ENCODE results near the gene NAA35.

NAA35 gene

DNA sequence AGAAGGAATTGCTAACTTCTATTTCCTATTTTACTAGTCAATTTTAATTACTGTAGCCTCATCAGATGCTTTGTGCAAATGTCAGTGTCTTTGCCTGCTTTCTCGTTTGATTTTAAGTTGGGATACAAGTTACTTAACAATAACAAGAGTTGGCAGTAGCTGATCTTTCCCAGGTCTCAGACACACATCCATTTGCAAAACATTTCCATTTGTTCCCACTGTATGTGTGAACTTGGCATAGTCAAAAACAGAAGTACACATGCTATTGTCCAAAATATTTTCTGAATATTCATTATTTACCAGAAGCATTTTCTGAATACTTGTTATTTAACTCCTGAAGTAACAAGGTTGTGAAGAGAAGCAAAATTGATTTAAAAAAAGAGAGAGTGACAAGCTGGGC lies 35.0 kb upstream of the NAA35 start:
- no peak overlapping the region for H3K4ac ChIP-seq (ENCODE audit: low read depth, low read length)
- H2AFZ ChIP-seq (ENCODE audit: insufficient read depth, low read length, poor library complexity), result no peak overlapping the region
- H3K4me3 ChIP-seq (ENCODE audit: low read depth, low read length), result no peak overlapping the region
- no peak overlapping the region for H2BK5ac ChIP-seq (ENCODE audit: low read depth, low read length, poor library complexity)
- H3K79me2 ChIP-seq (ENCODE audit: control insufficient read depth, insufficient read depth, low read length, poor library complexity), result no peaks in the 10 kb centered on the region
- H3K18ac ChIP-seq (ENCODE audit: low read length), result no peak overlapping the region
- H3K9ac ChIP-seq (ENCODE audit: low read length), result no peak overlapping the region
- no peak for DNase-seq
- H3K9me3 ChIP-seq (ENCODE audit: insufficient read depth, low read depth, low read length), result no peaks in the 10 kb centered on the region
- no peak overlapping the region for H2BK12ac ChIP-seq (ENCODE audit: low read length)
- H4K91ac ChIP-seq (ENCODE audit: low read depth, low read length), result no peak overlapping the region
- H4K12ac ChIP-seq (ENCODE audit: low read depth, low read length), result no peak overlapping the region
- no peak overlapping the region for H3K27ac ChIP-seq (ENCODE audit: low read depth, low read length)
- no peaks in the 10 kb centered on the region for H3K79me1 ChIP-seq (ENCODE audit: low read length)
- H3K14ac ChIP-seq (ENCODE audit: low read length), result no peak overlapping the region
- no CpG with 5 or more reads among the region's 1 CpG for WGBS (ENCODE audit: extremely low coverage, insufficient coverage, insufficient read length)
- no peaks in the 10 kb centered on the region for H3K4me1 ChIP-seq (ENCODE audit: control insufficient read depth in 1 of 2, insufficient read depth in 2 of 2, low read length in 2 of 2)
- H4K8ac ChIP-seq (ENCODE audit: low read depth, low read length), result no peak overlapping the region
- H3K23ac ChIP-seq (ENCODE audit: low read length), result no peak overlapping the region
- no peak overlapping the region for H2BK120ac ChIP-seq (ENCODE audit: insufficient read depth, low read length, poor library complexity)
- no peak overlapping the region for H2AK5ac ChIP-seq (ENCODE audit: low read length)
- H3K27me3 ChIP-seq (ENCODE audit: insufficient read depth, low read length), result no peaks in the 10 kb centered on the region
- H3K36me3 ChIP-seq (ENCODE audit: control insufficient read depth in 1 of 2, insufficient read depth in 2 of 2, low read length in 2 of 2), result no peaks in the 10 kb centered on the region
- no peak overlapping the region for H3K4me2 ChIP-seq (ENCODE audit: low read length)

DNA sequence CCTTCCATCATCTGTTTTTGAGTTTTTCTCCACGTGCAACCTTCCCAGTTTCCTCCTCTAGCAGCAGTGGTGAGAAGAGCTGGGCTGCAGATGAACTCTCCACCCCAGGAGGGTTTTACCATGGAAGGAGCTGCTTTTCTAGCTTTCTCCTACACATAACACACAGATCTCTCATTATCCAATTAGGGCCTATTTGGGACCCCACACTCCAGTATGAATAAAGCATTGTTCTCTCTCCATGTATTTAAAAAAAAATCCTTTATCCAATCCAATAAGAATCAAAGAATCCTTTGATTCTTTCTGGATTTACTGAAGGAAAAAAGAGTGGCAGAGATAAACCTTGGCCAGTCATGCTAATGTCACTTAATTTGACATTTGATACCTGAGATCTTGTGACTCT lies 31.6 kb upstream of the NAA35 start:
- no peak overlapping the region for H3K4ac ChIP-seq (ENCODE audit: low read depth, low read length)
- H2BK12ac ChIP-seq (ENCODE audit: low read length), result no peak overlapping the region
- no peak overlapping the region for H3K9ac ChIP-seq (ENCODE audit: low read length)
- no CpG with 5 or more reads among the region's 1 CpG for WGBS (ENCODE audit: extremely low coverage, insufficient coverage, insufficient read length)
- no peak overlapping the region for H2BK120ac ChIP-seq (ENCODE audit: insufficient read depth, low read length, poor library complexity)
- H4K12ac ChIP-seq (ENCODE audit: low read depth, low read length), result no peak overlapping the region
- H3K27me3 ChIP-seq (ENCODE audit: insufficient read depth, low read length), result no peaks in the 10 kb centered on the region
- no peak overlapping the region for H3K4me2 ChIP-seq (ENCODE audit: low read length)
- no peak for DNase-seq
- H3K9me3 ChIP-seq (ENCODE audit: insufficient read depth, low read depth, low read length), result no peaks in the 10 kb centered on the region
- no peaks in the 10 kb centered on the region for H3K79me2 ChIP-seq (ENCODE audit: control insufficient read depth, insufficient read depth, low read length, poor library complexity)
- H3K36me3 ChIP-seq (ENCODE audit: control insufficient read depth in 1 of 2, insufficient read depth in 2 of 2, low read length in 2 of 2), result no peaks in the 10 kb centered on the region
- no peaks in the 10 kb centered on the region for H3K79me1 ChIP-seq (ENCODE audit: low read length)
- H4K91ac ChIP-seq (ENCODE audit: low read depth, low read length), result no peak overlapping the region
- H3K4me1 ChIP-seq (ENCODE audit: control insufficient read depth in 1 of 2, insufficient read depth in 2 of 2, low read length in 2 of 2), result no peaks in the 10 kb centered on the region
- no peak overlapping the region for H2BK5ac ChIP-seq (ENCODE audit: low read depth, low read length, poor library complexity)
- no peak overlapping the region for H3K14ac ChIP-seq (ENCODE audit: low read length)
- no peak overlapping the region for H2AFZ ChIP-seq (ENCODE audit: insufficient read depth, low read length, poor library complexity)
- no peak overlapping the region for H3K27ac ChIP-seq (ENCODE audit: low read depth, low read length)
- no peak overlapping the region for H3K18ac ChIP-seq (ENCODE audit: low read length)
- no peak overlapping the region for H2AK5ac ChIP-seq (ENCODE audit: low read length)
- H3K4me3 ChIP-seq (ENCODE audit: low read depth, low read length), result no peak overlapping the region
- H3K23ac ChIP-seq (ENCODE audit: low read length), result no peak overlapping the region
- H4K8ac ChIP-seq (ENCODE audit: low read depth, low read length), result no peak overlapping the region

DNA sequence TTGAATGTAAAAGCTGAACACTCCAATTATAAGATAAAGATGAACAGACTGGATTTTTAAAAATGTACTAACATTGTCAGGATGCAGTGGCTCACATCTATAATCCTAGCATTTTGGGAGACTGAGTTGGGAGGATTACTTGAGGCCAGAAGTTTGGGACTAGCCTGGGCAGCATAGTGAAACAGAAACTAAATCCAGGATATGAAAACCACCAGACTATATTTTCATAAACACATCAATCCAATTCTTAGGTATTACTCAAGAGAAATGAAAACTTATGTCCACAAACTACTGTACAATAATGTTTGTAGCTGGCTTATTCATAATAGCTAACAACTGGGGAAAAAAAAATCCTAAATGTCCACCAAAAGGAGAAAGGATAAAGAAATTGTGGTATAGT lies 26.8 kb upstream of the NAA35 start:
- Histone ChIP-seq H3K79me2 (ENCODE audit: control insufficient read depth, insufficient read depth, low read length, poor library complexity) (no peaks in the 10 kb centered on the region), H3K23ac (ENCODE audit: low read length) (no peak overlapping the region), H3K9ac (ENCODE audit: low read length) (no peak overlapping the region), H3K4me3 (ENCODE audit: low read depth, low read length) (no peak overlapping the region), H3K4ac (ENCODE audit: low read depth, low read length) (no peak overlapping the region), H3K27ac (ENCODE audit: low read depth, low read length) (no peak overlapping the region), H3K4me1 (ENCODE audit: control insufficient read depth in 1 of 2, insufficient read depth in 2 of 2, low read length in 2 of 2) (no peaks in the 10 kb centered on the region), H3K14ac (ENCODE audit: low read length) (no peak overlapping the region), H2BK12ac (ENCODE audit: low read length) (no peak overlapping the region), H3K9me3 (ENCODE audit: insufficient read depth, low read depth, low read length) (no peaks in the 10 kb centered on the region), H4K91ac (ENCODE audit: low read depth, low read length) (no peak overlapping the region), H4K8ac (ENCODE audit: low read depth, low read length) (no peak overlapping the region), H3K4me2 (ENCODE audit: low read length) (no peak overlapping the region), H3K79me1 (ENCODE audit: low read length) (no peaks in the 10 kb centered on the region), H2BK5ac (ENCODE audit: low read depth, low read length, poor library complexity) (no peak overlapping the region), H2AFZ (ENCODE audit: insufficient read depth, low read length, poor library complexity) (no peak overlapping the region), H3K18ac (ENCODE audit: low read length) (no peak overlapping the region), H2BK120ac (ENCODE audit: insufficient read depth, low read length, poor library complexity) (no peak overlapping the region), H4K12ac (ENCODE audit: low read depth, low read length) (no peak overlapping the region), H3K27me3 (ENCODE audit: insufficient read depth, low read length) (no peaks in the 10 kb centered on the region), H3K36me3 (ENCODE audit: control insufficient read depth in 1 of 2, insufficient read depth in 2 of 2, low read length in 2 of 2) (no peaks in the 10 kb centered on the region), H2AK5ac (ENCODE audit: low read length) (no peak overlapping the region)
- no peak for DNase-seq

GRCh38 chr9:85917756-85918155 lies 23.2 kb upstream of the NAA35 start:
- no peaks in the 10 kb centered on the region for H3K4me1 ChIP-seq (ENCODE audit: control insufficient read depth in 1 of 2, insufficient read depth in 2 of 2, low read length in 2 of 2)
- H4K8ac ChIP-seq (ENCODE audit: low read depth, low read length), result no peak overlapping the region
- no peak overlapping the region for H3K14ac ChIP-seq (ENCODE audit: low read length)
- no peaks in the 10 kb centered on the region for H3K79me1 ChIP-seq (ENCODE audit: low read length)
- no peak overlapping the region for H3K4ac ChIP-seq (ENCODE audit: low read depth, low read length)
- no peak overlapping the region for H2BK12ac ChIP-seq (ENCODE audit: low read length)
- no peak overlapping the region for H2BK5ac ChIP-seq (ENCODE audit: low read depth, low read length, poor library complexity)
- no peak overlapping the region for H3K27ac ChIP-seq (ENCODE audit: low read depth, low read length)
- WGBS (ENCODE audit: extremely low coverage, insufficient coverage, insufficient read length), result no CpG with 5 or more reads among the region's 7 CpGs
- no peak overlapping the region for H2BK120ac ChIP-seq (ENCODE audit: insufficient read depth, low read length, poor library complexity)
- H4K12ac ChIP-seq (ENCODE audit: low read depth, low read length), result no peak overlapping the region
- no peaks in the 10 kb centered on the region for H3K79me2 ChIP-seq (ENCODE audit: control insufficient read depth, insufficient read depth, low read length, poor library complexity)
- no peak overlapping the region for H4K91ac ChIP-seq (ENCODE audit: low read depth, low read length)
- no peaks in the 10 kb centered on the region for H3K9me3 ChIP-seq (ENCODE audit: insufficient read depth, low read depth, low read length)
- no peak overlapping the region for H2AK5ac ChIP-seq (ENCODE audit: low read length)
- no peaks in the 10 kb centered on the region for H3K36me3 ChIP-seq (ENCODE audit: control insufficient read depth in 1 of 2, insufficient read depth in 2 of 2, low read length in 2 of 2)
- no peak overlapping the region for H3K18ac ChIP-seq (ENCODE audit: low read length)
- H3K23ac ChIP-seq (ENCODE audit: low read length), result no peak overlapping the region
- no peak overlapping the region for H3K9ac ChIP-seq (ENCODE audit: low read length)
- H2AFZ ChIP-seq (ENCODE audit: insufficient read depth, low read length, poor library complexity), result no peak overlapping the region
- H3K4me3 ChIP-seq (ENCODE audit: low read depth, low read length), result no peak overlapping the region
- H3K27me3 ChIP-seq (ENCODE audit: insufficient read depth, low read length), result no peaks in the 10 kb centered on the region
- peak in 1 of 2 donors; percentile 24 for DNase-seq
- no peak overlapping the region for H3K4me2 ChIP-seq (ENCODE audit: low read length)

DNA sequence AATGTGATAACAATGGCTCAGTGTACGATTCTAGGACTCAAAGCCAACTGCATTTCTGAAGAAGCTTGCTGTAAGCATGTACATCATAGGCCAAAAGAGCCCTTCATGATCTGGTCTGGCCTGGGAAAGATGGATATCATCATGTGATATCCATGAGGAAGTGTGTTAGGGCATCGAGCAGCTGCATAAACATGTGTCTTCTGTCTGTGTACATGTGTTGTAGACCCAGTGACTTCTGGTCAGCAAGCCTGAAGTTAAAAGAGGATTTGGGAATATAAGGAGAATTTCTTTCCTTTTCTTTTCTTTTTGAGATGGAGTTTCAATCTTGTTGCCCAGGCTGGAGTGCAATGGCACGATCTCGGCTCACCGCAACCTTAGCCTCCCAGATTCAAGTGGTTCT lies 15.5 kb upstream of the NAA35 start:
- Histone ChIP-seq H3K4ac (ENCODE audit: low read depth, low read length) (no peak overlapping the region), H3K9ac (ENCODE audit: low read length) (no peak overlapping the region), H2BK12ac (ENCODE audit: low read length) (no peak overlapping the region), H2AFZ (ENCODE audit: insufficient read depth, low read length, poor library complexity) (no peak overlapping the region), H3K23ac (ENCODE audit: low read length) (no peak overlapping the region), H3K4me2 (ENCODE audit: low read length) (no peak overlapping the region), H3K79me1 (ENCODE audit: low read length) (no peaks in the 10 kb centered on the region), H3K9me3 (ENCODE audit: insufficient read depth, low read depth, low read length) (no peaks in the 10 kb centered on the region), H3K14ac (ENCODE audit: low read length) (no peak overlapping the region), H4K91ac (ENCODE audit: low read depth, low read length) (no peak overlapping the region), H2AK5ac (ENCODE audit: low read length) (no peak overlapping the region), H2BK120ac (ENCODE audit: insufficient read depth, low read length, poor library complexity) (no peak overlapping the region), H3K4me1 (ENCODE audit: control insufficient read depth in 1 of 2, insufficient read depth in 2 of 2, low read length in 2 of 2) (no peaks in the 10 kb centered on the region), H3K79me2 (ENCODE audit: control insufficient read depth, insufficient read depth, low read length, poor library complexity) (no peaks in the 10 kb centered on the region), H2BK5ac (ENCODE audit: low read depth, low read length, poor library complexity) (no peak overlapping the region), H3K4me3 (ENCODE audit: low read depth, low read length) (no peak overlapping the region), H3K36me3 (ENCODE audit: control insufficient read depth in 1 of 2, insufficient read depth in 2 of 2, low read length in 2 of 2) (no peaks in the 10 kb centered on the region), H3K27ac (ENCODE audit: low read depth, low read length) (no peak overlapping the region), H4K8ac (ENCODE audit: low read depth, low read length) (no peak overlapping the region), H3K27me3 (ENCODE audit: insufficient read depth, low read length) (no peaks in the 10 kb centered on the region), H4K12ac (ENCODE audit: low read depth, low read length) (no peak overlapping the region), H3K18ac (ENCODE audit: low read length) (no peak overlapping the region)
- no peak for DNase-seq
- no CpG with 5 or more reads among the region's 5 CpGs for WGBS (ENCODE audit: extremely low coverage, insufficient coverage, insufficient read length)
